ENCODE results near the gene KSR2.

GRCh38 chr12:117516034-117516433 lies 452.8 kb downstream of the KSR2 start:
- TF ChIP-seq, protein P1, sequence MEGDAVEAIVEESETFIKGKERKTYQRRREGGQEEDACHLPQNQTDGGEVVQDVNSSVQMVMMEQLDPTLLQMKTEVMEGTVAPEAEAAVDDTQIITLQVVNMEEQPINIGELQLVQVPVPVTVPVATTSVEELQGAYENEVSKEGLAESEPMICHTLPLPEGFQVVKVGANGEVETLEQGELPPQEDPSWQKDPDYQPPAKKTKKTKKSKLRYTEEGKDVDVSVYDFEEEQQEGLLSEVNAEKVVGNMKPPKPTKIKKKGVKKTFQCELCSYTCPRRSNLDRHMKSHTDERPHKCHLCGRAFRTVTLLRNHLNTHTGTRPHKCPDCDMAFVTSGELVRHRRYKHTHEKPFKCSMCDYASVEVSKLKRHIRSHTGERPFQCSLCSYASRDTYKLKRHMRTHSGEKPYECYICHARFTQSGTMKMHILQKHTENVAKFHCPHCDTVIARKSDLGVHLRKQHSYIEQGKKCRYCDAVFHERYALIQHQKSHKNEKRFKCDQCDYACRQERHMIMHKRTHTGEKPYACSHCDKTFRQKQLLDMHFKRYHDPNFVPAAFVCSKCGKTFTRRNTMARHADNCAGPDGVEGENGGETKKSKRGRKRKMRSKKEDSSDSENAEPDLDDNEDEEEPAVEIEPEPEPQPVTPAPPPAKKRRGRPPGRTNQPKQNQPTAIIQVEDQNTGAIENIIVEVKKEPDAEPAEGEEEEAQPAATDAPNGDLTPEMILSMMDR (IDR thresholded peaks at IDR 0.05) = no peak
- TF ChIP-seq SIN3A (IDR thresholded peaks at IDR 0.05; ENCODE audit: borderline replicate concordance, insufficient read depth, low read depth, low read length) = no peak
